Effector CD8-positive, alpha-beta T cell (primary cell): ENCODE measurements around the gene PLPP3.

ENCODE experiments used
- DNase-seq: peaks from one replicate; lab custom pipeline; 2025; lab: John Stamatoyannopoulos, UW

The PLPP3 gene

GRCh38 chr1:56576880-56577405 is 2.4 kb downstream of the PLPP3 start:
- DNase-seq, result no peak

DNA sequence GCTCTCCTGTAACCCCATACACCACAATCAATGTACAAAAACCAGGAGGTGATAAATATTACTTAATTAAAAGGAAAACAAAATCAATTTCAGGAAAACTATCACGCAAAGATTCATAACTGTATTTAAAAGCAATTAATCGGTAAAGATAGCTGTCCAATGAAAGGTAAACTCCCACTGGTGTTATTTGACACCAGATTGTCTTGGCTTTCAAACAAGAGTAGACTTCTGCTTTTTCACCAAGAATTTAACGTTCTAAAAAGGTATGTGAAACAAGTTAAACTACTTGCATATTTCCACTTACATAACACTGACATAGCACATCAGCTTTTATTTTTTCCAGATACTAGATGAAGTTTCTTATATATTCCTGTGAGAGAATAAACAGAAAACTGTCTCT is 3.5 kb downstream of the PLPP3 start:
- DNase-seq, result no peak

DNA sequence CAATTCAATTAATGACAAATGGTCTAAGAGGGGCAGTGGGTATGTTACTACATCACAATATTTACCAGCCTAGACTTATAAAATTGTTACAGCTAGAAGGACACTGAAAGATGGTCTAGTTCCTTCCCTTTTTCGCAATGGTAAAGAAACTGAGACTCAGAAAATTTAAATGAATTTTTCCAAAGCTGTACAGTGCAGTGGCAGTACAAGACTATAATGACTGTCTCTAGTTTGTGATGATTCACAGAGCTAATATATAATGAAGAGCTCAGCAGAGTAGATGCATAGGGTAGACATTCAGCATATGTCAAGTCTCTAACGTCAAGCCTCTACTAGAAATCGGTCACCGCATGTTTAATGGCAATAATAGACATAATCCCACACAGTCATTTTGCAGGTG is 4.6 kb downstream of the PLPP3 start:
- DNase-seq, result no peak

GRCh38 chr1:56573311-56573710 is 6.1 kb downstream of the PLPP3 start:
- DNase-seq, result no peak

DNA sequence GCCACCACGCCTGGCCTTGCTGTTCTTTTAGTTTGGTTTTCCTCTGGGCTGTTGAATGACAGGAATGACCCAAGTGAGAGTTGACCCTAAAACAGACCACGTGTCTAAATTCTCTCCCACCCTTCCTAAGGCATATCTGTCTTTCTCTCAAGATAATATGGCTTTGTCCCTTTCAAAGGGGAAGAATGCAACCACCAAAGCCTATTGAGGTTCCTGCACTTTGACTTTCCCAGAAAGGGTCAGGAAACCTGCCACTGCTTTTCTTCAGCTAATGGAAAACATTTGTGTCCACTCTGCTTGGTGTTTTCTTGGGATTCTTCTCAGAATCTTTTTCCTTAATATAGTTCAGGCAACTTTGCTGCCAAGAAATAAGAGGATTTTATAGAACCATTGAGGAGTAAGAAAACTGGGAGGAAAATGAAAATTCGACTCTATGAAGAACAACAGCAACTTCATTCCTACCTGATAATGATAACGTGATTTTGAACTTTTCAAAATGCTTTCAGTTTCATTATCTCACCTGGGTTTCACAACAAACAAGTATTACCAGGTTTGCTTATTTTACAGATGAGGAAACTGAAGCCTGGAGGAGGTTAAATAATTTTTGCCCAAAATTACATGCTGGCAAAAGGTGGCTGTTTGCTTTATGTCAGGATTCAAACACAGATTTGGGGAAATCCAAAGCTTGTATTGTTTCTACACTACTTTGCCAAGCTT is 6.9 kb downstream of the PLPP3 start:
- DNase-seq, result no peak

DNA sequence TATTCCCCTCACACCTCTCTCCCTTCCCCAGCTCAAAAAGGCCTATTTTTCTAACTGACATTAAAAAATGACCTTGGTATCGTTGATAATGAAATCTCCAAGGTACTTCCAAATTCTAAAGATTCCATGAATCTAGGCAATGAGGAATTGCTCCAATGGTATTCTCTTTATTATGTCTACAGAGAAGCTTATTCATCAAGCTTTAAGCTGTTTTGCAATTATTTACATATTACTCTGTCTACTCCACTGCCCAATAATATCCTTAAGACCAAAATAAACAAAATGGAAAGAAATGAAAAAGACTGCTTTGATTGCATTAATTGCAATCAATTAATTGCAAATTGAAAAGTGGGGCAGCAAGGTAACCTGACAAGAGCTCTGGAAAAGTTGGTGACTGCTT is 7.9 kb downstream of the PLPP3 start:
- DNase-seq, result no peak

DNA sequence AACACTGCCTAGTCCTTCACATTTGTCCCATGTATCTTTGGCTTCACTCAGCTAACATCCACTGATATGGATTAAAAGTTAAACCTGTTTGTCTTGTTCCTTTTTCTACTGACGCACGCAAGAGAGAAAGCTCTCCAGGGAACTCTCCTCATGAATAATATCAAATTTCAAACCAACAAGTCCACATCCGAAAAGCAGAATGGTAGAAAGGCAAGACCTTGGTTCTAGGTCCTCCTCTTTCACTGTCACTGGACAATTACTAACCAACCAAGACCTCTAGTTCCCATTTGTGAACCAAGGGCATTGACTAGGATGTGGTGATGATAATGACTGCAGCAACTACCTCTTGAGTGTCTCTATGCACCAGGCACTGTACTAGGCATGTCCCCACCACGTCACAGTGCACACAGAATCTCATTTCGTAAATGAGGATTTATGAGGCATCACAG is 8.4 kb downstream of the PLPP3 start:
- no peak for DNase-seq

GRCh38 chr1:56569661-56570060 is 9.7 kb downstream of the PLPP3 start:
- DNase-seq, result no peak

- no peak for DNase-seq
These were observed 12.4 kb downstream of the PLPP3 start for GRCh38 chr1:56566994-56567393.

- no peak for DNase-seq
These were observed 13.2 kb downstream of the PLPP3 start for GRCh38 chr1:56566061-56566744.

- DNase-seq, result no peak
These were observed 14.7 kb downstream of the PLPP3 start for GRCh38 chr1:56564615-56565014.

GRCh38 chr1:56563568-56563967 is 15.8 kb downstream of the PLPP3 start:
- DNase-seq, result no peak

- DNase-seq, result no peak
These were observed 16.4 kb downstream of the PLPP3 start for GRCh38 chr1:56562891-56563452.

DNA sequence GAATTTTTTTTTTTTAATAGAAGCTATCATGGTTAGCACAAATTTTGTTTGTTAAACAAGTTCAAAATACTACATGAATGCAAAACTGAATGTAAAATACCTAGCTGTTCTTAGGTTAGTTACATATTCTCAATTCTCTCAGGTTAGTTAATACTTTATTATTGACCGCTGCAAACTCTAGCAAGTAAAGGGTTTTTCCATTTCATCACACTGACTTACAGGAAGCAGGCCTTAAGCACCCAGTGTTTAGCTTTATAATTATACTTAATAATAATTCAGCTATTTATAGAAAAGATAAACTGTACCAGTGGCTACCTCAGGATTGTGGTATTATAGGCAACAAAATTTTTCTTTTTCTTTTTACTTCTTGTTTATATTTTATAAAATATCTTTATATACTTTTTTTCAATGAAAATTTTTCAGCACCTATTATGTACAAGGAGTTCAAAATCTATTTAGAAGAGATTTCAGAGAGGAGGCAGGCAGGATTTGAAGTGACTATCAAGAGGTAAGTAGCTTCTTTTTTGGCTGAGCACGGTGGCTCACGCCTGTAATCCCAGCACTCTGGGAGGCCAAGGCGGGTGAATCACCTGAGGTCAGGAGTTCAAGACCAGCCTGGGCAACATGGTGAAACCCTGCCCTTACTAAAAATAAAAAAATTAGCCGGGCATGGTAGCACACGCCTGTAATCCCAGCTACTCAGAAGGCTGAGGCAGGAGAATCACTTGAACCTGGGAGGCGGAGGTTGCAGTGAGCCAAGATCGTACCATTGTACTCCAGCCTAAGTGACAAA is 17.9 kb downstream of the PLPP3 start:
- no peak for DNase-seq

GRCh38 chr1:56557746-56558145 is 21.6 kb downstream of the PLPP3 start:
- no peak for DNase-seq

DNA sequence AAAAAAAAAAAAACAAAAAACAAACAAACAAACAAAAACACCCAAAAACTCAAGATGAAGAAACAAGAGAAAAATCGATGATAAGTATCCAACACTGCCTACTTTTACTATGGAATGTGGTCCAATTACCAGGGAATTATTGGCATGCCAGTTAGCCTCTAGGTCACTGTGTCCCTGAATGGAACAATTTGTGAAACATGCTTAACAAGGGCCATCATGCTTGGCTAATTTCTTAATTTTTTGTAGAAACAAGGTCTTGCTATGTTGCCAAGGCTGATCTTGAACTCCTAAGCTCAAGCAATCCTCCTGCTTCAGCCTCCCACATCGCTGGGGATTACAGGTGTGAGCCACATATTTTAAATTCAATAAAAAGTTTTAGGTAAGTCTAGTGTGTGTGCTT is 23.9 kb downstream of the PLPP3 start:
- DNase-seq, result no peak

GRCh38 chr1:56553046-56553445 is 26.3 kb downstream of the PLPP3 start:
- no peak for DNase-seq

GRCh38 chr1:56552349-56552748 is 27.0 kb downstream of the PLPP3 start:
- DNase-seq, result no peak

GRCh38 chr1:56551691-56552090 is 27.7 kb downstream of the PLPP3 start:
- no peak for DNase-seq

- DNase-seq, result no peak
These were observed 28.5 kb downstream of the PLPP3 start for GRCh38 chr1:56550859-56551188.

- DNase-seq, result no peak
These were observed 29.1 kb downstream of the PLPP3 start for GRCh38 chr1:56550138-56550858.

- no peak for DNase-seq
These were observed 30.8 kb downstream of the PLPP3 start for GRCh38 chr1:56548571-56548970.
